ENCODE results near the gene MAEA. TPM values are rescaled to one million over a fixed set of nuclear protein-coding genes. Genes with fewer than 3 reads are reported as not detected.

The MAEA gene
- polyA plus RNA-seq, 2 of the 4 experiments (the other 2 are of a cell fraction): 46.1 to 58.4 TPM

- ChIA-PET POLR2A (no interaction called here), CTCF (no interaction called here)
- TF ChIP-seq NFE2L2 (conservative IDR thresholded peaks at IDR 0.05; ENCODE audit: low read length) (no peak), HES2 (IDR thresholded peaks at IDR 0.05) (no peak), ZNF302 (CRISPR knock-in tag; IDR thresholded peaks at IDR 0.05) (no peak), POLR2AphosphoS2 (conservative IDR thresholded peaks at IDR 0.05; ENCODE audit: low read length) (no peak), POLR2A (IDR thresholded peaks at IDR 0.05; ENCODE audit: low read length) (no peak), EP300 (IDR thresholded peaks at IDR 0.05) (no peak), HMGXB4 (CRISPR knock-in tag; IDR thresholded peaks at IDR 0.05; ENCODE audit: borderline replicate concordance) (no peak)
- no peak overlapping the region for H3K27ac ChIP-seq
- no peak for DNase-seq (ENCODE audit: low read depth in 1 of 2, low spot score in 1 of 2)
- H3K4me3 ChIP-seq: no peak overlapping the region
- ATAC-seq: no peak
- FAIRE-seq: no peak
- no peaks in the 10 kb centered on the region for H3K4me1 ChIP-seq
- no peak overlapping the region for H3K4me2 ChIP-seq
- WGBS (ENCODE audit: missing lambda C conversion rate): 84% methylated on average over 9 of the region's 27 CpGs
- no peaks in the 10 kb centered on the region for H3K9me3 ChIP-seq
Observed at GRCh38 chr4:1379351-1379781, 89.7 kb downstream of the MAEA start.

- no peak for FAIRE-seq
- WGBS (ENCODE audit: missing lambda C conversion rate): no CpG with 5 or more reads among the region's 31 CpGs
- ChIA-PET CTCF (no interaction called here), POLR2A (no interaction called here)
- DNase-seq (ENCODE audit: low read depth in 1 of 2, low spot score in 1 of 2): no peak
- Histone ChIP-seq H3K4me2 (no peak overlapping the region), H3K4me1 (no peaks in the 10 kb centered on the region), H3K4me3 (no peak overlapping the region), H3K9me3 (no peaks in the 10 kb centered on the region), H3K27ac (no peak overlapping the region)
- no peak for ATAC-seq
- no peak for TF ChIP-seq HOXB5 (CRISPR knock-in tag; IDR thresholded peaks at IDR 0.05)
- TF ChIP-seq SREBF2 (IDR thresholded peaks at IDR 0.05): no peak
- TF ChIP-seq BHLHE40 (IDR thresholded peaks at IDR 0.05; ENCODE audit: low read depth, low read length): no peak
- no peak for TF ChIP-seq ELK1 (IDR thresholded peaks at IDR 0.05; ENCODE audit: low read depth, low read length)
- no peak for TF ChIP-seq FOSL2 (IDR thresholded peaks at IDR 0.05)
- no peak for TF ChIP-seq FOSL2 (CRISPR knock-in tag; IDR thresholded peaks at IDR 0.05)
- TF ChIP-seq REST (IDR thresholded peaks at IDR 0.05): no peak
- TF ChIP-seq BCL3 (IDR thresholded peaks at IDR 0.05): no peak
- no peak for TF ChIP-seq HEYL (CRISPR knock-in tag; IDR thresholded peaks at IDR 0.05)
- no peak for TF ChIP-seq GATA3 (IDR thresholded peaks at IDR 0.05; ENCODE audit: borderline replicate concordance)
- no peak for TF ChIP-seq HDAC2 (IDR thresholded peaks at IDR 0.05)
- TF ChIP-seq KDM5A (IDR thresholded peaks at IDR 0.05): no peak
- no peak for TF ChIP-seq TFCP2L1 (CRISPR knock-in tag; IDR thresholded peaks at IDR 0.05)
- no peak for TF ChIP-seq POLR2A (IDR thresholded peaks at IDR 0.05; ENCODE audit: low read length)
- no peak for TF ChIP-seq HMGXB4 (CRISPR knock-in tag; IDR thresholded peaks at IDR 0.05; ENCODE audit: borderline replicate concordance)
- TF ChIP-seq HOXA7 (CRISPR knock-in tag; IDR thresholded peaks at IDR 0.05): no peak
- no peak for TF ChIP-seq EHF (CRISPR knock-in tag; IDR thresholded peaks at IDR 0.05)
- TF ChIP-seq USF2 (IDR thresholded peaks at IDR 0.05): no peak
- no peak for TF ChIP-seq ZNF302 (CRISPR knock-in tag; IDR thresholded peaks at IDR 0.05)
- no peak for TF ChIP-seq MAX (IDR thresholded peaks at IDR 0.05)
- no peak for TF ChIP-seq RARB (CRISPR knock-in tag; IDR thresholded peaks at IDR 0.05)
Observed at GRCh38 chr4:1379801-1380331, 90.2 kb downstream of the MAEA start.

Data from A549 (cell line).